Fibroblast of mammary gland (primary cell): ENCODE data around the gene RPTOR.

Experiments used
- DNase-seq: peaks from one replicate; pipeline ENCODE4 v3.0.0-alpha.2; 2010; ENCODE audit warnings: low read depth
- H3K4me3 ChIP-seq: 2 replicates; pipeline ENCODE4 v1.5.1; 2011; ENCODE audit warnings: low read depth, mild to moderate bottlenecking, low read length, moderate library complexity; ENCODE audit not compliant: control insufficient read depth
- TF ChIP-seq, protein P1 (sequence below): conservative IDR thresholded peaks from 2 replicates; pipeline ENCODE4 v1.5.1; 2011; ENCODE audit warnings: low read depth, low read length, inconsistent platforms; ENCODE audit not compliant: control insufficient read depth, insufficient read depth

The RPTOR gene

GRCh38 chr17:80596760-80597608 is 52.3 kb downstream of the RPTOR start:
- no peak overlapping the region for H3K4me3 ChIP-seq
- peak; percentile 33 for DNase-seq

DNA sequence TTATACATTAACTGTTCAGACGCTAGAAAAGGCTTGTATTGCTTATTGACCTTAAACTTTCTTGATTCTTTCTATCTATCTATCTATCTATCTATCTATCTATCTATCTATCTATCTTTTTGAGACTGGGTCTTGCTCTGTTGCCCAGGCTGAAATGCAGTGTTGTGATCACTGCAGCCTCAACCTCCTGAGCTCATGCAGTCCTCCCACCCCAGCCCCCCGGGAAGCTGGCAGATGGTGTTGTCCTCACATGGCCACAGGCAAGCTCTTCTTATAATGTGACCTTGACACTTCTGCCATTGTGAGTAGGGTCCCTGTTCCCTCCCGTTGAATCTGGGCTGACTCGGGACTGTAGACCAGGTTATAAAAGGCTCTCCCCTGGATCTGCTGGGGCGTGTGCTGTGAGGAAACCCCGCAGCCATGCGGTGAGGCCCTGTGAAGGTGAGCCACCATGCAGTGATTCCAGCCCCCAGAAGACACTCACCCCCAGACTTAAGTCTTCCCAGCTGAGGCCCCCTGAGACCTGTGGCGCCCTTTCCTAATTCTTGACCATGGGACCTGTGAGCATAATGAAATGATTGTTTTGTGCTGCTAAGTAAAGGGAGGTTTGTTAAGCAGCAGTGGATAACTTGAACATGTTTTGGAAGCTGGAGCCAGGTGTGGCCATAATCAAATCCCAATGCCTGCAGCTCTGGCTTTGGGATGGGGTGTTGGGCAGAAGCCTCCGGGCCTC is 54.3 kb downstream of the RPTOR start:
- DNase-seq = no peak
- no peak overlapping the region for H3K4me3 ChIP-seq
- TF ChIP-seq, protein P1, sequence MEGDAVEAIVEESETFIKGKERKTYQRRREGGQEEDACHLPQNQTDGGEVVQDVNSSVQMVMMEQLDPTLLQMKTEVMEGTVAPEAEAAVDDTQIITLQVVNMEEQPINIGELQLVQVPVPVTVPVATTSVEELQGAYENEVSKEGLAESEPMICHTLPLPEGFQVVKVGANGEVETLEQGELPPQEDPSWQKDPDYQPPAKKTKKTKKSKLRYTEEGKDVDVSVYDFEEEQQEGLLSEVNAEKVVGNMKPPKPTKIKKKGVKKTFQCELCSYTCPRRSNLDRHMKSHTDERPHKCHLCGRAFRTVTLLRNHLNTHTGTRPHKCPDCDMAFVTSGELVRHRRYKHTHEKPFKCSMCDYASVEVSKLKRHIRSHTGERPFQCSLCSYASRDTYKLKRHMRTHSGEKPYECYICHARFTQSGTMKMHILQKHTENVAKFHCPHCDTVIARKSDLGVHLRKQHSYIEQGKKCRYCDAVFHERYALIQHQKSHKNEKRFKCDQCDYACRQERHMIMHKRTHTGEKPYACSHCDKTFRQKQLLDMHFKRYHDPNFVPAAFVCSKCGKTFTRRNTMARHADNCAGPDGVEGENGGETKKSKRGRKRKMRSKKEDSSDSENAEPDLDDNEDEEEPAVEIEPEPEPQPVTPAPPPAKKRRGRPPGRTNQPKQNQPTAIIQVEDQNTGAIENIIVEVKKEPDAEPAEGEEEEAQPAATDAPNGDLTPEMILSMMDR = no peak

More at GRCh38 chr17:80596760-80597608, 52.3 kb downstream of the RPTOR start:
- TF ChIP-seq, protein P1 = no peak

DNA sequence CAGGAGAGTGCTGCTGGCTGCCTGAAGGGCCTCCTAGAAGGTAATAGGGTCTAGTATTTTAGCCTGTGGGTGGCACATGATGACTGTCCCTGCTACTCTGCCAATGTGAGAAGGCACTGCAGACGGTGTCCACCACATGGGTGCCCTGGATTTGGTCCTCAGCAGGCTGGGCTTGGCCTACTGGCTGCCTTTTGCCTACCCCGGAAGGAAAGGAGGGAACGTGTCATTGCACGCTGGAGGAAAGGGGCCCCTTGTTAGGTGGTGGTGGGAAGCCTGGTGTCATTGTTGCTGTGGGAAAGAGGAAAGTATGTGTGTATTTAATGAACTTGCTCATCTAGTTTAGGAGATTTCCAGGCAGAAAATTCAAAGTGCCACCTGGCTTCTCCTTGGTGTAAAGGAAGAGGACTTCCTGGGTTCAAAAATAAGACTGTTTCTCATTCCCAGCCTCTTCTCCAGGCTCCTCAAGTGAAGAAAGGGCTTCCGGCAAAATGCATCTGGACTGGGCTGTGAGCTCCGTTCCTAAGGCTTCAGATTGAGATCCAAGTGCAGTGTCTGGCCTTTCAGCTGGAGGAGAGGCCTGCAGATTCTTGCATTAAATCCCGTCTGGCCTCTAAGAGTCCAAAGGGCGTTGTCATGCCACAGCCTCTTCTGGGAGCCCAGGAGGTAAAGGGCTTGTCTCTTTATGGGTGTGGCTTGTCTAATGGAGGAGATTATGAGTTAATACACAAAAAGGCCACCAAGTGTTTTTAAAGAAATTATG is 55.1 kb downstream of the RPTOR start:
- DNase-seq = peak; percentile 30
- TF ChIP-seq, protein P1 = no peak
- H3K4me3 ChIP-seq = no peak overlapping the region

- no peak for DNase-seq
- TF ChIP-seq, protein P1 = no peak
- no peak overlapping the region for H3K4me3 ChIP-seq
Measured at GRCh38 chr17:80601146-80601545, 56.5 kb downstream of the RPTOR start.

- no peak overlapping the region for H3K4me3 ChIP-seq
- TF ChIP-seq, protein P1 = no peak
- no peak for DNase-seq
Measured at GRCh38 chr17:80603396-80603795, 58.8 kb downstream of the RPTOR start.

DNA sequence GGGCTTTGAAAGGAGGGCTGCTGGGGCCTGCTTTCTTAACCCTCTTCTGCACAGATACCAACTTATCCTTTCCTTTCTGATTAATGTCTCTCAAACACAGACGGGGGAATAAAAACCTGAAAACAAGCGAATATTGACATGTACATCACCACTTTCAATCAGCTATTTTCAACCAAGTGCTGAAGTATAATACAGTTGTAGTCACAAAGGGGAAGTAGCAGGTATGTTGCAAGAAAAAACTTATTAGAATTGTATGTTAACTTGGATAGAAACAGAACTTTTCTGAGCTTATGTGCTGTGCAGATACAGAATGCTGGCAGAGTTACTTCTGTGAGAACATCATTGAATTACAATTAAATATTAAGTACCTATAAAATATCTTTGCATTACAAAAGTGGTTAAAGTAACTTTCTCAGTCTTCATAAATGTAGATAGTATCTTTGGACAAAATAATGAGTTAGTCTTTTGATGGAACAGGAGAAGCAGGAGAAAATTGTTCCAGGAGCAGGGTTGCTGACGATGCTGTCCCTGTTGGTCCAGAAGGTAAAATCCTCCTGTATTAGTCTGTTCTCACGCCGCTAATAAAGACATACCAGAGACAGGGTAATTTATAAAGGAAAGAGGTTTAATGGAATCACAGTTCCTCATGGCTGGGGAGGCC is 59.5 kb downstream of the RPTOR start:
- DNase-seq = no peak
- H3K4me3 ChIP-seq = no peak overlapping the region
- TF ChIP-seq, protein P1 = no peak
